NCI-H2196 treated with DMSO at 0.1 percent for 48 hours (cell line): ENCODE data around the gene MB21D2.
A peak's percentile ranks its signal among the peaks of the same experiment; 100 is the strongest.

Experiments used
- DNase-seq: peaks from one replicate; lab custom pipeline; 2025; ENCODE audit not compliant: unreplicated experiment; lab: John Stamatoyannopoulos, UW

Gene MB21D2

DNA sequence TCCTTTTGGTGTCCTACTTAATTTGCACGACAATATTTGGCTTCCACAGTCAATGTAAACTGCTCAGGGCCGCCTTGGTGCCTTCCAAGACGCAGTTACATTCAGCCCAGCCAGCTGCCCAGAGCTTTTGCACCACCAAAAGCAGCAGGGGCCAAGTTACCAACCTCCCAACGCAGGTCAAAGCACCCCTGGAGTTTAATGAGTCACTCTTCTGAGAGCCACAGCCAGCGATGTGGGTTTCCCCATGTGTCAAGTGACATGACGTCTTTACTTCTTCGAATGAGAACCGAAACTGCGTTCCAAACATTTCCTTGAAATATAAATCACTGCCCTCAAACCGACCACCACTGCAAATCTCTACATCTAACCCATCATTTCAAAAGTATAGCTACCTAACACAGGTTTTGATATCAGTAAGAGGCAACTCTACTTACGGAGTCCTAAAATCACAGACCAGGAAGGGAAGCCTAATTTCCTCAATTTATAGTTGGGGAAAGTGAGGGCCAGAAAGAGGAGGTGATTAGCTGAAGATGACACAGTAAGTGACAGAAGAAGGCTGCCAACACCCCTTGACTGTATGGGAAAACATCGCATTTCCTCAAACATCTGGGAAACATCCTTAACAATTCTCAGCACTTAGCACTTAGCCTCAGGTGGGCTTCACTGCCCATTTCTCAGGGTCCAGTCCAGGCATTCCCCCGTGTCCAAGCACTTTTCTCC is 24.5 kb downstream of the MB21D2 start:
- DNase-seq: no peak

DNA sequence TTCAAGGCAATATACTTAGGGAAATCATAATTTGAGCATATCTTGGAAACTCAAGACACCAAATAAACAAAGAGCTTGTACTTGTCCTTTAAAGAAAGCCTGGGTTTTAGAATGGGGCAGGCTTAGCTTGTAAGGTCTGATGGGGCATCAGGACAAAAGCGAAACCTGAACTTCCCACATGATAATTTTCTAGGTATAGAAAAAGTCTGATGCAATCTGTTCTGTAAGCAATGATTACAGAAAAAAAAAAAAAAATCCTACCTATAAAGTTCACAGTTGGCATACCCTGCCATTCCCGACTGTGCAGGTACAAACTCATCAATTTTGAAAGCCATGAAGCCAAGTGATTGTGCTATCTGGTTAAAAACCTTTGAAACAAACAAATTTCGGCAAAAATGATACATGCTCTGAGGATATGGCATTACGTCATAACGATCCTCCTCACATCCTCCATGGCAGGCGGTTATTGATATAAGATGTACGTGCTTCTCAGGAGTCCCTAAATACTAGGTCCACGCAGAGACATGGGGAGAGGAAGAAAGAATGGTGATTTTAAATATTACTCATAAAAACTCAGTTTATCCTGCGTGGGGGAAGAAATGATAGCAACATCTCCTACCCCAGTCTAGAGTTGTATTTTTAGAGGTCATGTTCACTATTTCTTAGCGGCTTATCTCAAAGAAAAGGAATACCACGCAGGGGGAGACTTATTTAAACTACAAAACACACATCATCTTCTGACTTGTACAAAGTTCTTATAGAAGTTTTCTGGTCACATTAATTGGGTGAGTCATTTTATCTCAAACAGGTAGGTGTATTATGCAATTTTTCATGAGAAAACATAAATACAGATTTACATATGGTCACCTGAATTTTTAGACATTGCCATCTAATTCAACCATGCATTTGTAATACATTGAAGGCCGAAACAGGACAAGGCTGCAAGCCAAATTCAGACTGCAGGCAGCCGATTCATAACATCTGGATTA is 27.0 kb downstream of the MB21D2 start:
- no peak for DNase-seq

DNA sequence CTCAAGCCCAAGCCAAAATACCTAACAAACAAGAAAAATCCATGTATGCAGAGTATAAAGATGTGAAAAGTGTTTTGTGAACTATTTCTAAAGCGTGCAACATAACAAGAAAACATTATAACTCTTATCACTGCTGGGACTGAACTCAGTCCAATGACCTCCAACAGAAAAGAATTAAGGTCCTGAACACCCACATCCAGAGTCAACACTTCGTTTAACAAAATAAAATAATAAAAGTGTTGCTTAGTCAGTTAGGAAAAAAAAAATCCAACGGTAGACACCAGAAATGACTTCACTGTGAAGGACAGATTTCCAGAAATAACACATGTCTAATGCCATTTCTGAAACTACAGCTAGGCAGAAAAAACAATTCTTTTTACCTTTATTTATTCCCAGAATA is 28.0 kb downstream of the MB21D2 start:
- no peak for DNase-seq

DNA sequence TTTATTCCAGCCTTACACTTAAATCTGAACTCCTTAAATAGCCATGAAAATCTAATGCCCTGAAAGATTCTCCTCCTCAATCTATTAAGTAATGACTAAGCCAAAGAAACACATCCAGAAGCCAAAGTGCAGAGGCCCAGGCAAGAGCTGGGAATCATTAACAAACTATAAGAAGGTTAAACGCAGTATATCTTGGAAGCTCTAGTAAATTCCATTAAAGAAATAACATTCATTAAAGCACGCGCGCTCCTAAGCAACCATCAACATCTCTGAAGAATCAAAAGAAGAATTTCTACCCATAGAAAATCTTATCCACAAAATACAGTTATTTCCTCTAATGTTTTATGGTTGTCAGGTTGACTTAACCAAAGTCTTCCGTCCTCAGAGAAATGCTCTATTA is 29.5 kb downstream of the MB21D2 start:
- no peak for DNase-seq

DNA sequence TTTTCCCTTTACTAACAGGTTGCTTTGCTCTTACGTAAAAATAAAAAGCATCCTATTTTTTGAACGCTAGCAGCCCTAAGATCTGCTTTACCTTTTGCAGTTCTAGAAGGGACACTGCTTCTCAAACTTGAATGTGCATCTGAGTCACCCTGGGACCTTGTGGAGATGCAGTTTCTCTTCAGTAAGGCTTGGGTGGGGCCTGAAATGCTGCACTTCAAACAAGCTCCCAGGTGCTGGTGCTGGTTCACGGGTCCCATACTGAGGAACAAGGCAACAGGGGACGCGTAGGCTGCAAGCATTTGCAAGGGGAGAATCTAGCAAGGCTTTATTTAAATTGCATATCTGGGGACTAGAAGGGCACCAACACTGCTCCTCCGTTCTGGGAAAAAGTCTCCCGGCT is 30.0 kb downstream of the MB21D2 start:
- no peak for DNase-seq

DNA sequence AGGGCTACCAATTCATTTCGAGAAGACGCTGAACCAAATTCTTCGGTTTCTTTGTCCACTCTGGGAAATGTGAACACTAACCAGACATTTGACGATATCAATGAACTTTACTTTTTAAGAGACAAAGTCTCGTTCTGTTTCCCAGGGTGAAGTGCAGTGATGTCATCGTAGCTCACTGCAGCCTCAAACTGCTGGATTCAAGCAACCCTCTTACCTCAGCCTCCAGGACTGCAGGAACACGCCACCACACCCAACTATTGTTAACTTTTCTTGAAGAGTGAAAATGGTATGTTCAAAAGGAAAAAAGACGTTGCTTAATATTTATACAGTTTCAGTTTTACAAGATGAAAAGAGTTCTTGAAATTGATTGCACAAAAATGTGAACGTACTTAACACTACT is 30.6 kb downstream of the MB21D2 start:
- DNase-seq: no peak

DNA sequence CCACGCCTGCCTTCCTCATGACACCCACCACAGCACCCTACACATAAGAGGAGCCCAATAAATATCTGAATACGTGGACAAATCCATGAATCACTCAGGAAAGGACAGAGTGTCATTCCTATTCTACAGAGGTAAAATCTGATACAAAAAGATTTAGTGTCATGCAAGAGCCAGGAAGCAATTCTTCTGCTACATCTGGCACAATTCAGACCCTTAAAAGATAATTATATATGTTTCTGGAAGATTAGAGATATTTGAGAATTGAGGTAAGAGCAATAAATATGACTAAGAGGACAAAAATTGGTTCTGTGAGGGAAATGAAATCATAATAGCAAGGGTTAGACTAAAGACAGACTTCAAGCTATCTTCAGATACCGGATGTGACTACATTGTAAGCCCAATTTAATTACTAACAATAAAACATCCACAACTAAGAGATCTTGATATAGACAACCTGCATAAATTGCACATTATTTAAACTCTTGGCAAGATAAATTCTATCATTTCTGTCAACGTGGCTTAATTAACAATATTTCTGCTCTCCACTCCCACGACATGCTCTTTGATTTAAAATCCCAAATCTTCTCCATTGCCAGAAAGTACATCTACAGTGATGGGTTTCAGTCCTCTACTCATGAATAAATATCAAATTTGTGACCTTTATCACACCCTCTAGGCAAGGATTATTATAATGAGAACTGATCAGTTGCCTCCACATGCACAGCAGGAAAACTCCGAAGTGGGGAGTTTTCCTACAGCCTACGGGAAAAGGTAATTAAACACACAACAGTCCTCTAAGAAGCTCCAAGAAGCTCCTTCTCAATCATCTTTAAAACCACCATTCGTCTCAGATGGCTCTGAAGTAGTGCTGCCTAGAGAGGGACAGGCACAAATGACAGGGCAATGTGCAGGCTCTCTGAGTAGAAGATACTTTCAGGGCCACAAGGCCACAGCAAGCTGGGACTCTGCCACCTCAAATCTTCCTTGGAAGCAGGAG is 32.6 kb downstream of the MB21D2 start:
- no peak for DNase-seq

DNA sequence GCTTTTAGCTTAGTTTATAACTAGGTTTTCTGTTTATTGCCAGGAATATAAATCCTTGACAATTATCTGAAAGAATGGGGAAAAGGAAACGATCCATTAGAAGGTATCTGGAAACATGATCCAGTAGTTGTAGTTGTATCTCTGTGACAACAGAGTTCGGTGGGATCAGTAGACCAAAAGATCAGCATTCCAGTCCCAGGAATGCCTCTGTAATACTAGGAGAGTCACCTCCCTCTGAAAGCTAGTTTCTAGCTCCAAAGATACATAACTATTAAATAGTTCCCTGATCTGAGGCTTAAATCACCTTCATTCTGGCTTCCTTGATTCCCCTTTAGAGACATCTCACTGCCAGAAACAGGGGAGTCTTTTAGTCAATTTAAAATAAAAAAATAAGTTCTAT is 34.1 kb downstream of the MB21D2 start:
- no peak for DNase-seq

DNA sequence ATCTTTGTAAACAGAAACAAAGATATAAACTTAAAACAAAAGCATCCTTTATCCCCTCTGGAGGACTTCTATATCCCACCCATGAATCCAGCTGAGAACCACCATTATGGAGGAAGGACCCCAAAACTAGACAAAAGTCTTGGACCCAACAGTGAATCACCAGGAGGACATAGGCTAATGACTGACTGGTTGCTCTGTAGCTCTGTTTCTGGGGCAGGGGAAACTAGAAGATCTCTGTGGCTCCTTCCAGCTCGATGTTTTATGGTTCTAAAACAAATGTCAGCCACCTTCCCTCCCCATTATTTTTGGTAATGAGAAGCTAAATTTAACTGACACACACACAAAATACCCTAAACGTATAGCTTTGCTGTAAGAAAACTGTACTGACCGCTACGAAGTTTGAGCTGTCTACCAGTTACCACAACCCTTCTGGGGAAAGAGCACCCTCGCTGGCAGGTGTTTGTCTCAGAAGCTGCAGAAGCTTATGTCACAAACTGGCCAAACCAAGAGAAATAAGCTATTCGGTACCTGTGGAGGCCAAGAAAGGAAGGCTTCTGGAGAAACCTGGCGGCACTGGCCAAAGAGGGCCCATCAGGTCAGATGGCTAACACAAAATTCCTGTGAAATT is 36.4 kb downstream of the MB21D2 start:
- DNase-seq: no peak

DNA sequence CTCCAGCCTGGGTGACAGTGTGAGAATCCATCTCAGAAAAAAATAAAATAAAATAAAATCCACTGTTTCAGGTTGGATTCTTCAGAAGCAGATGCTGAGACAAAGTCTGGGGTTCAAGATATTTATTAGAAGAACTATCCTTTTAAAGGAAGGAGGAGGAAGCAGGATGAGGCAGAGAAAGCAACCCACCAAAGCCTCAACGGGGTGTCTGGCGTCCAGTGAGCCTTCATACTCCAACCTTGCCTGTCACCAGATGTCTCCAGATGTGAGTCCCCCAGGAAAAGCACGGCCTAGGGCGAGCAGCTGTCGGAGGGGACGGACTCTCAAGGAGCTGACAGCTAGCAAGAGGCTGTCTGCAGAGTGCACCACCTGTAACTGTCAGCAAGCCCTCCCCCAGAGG is 37.3 kb downstream of the MB21D2 start:
- DNase-seq: no peak

DNA sequence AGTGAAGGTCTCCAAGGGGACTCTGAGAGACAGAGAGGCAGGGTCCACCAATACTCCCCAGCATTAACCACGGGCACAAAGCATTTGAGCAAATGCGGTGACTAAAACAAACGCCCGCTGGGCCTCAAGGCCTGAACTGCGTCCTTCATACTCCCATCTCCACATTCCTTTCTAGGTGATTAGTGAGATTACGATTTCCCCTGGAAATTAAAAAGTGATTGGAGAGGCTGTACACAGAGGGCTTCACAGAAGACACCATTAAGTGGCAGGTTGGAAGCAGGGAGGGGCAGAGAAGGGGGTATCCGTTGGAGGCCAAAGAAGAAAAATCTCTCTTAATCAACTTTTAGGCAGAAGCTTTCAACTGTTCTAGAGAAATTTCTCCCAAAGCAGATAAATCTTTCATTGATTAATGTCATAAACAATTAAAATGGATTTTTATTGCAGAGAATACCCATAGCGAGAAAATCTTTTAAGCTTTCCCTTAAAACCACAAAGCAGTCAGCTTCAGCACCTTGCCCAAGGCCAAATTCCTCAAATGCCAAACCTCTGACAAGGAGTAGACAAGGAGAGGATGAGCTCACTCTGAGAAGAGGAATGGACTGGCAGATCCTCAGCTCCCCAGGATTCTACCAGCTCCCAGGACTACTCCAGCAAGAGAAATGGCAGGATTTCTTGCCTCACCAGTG is 38.2 kb downstream of the MB21D2 start:
- DNase-seq: peak; percentile 21

DNA sequence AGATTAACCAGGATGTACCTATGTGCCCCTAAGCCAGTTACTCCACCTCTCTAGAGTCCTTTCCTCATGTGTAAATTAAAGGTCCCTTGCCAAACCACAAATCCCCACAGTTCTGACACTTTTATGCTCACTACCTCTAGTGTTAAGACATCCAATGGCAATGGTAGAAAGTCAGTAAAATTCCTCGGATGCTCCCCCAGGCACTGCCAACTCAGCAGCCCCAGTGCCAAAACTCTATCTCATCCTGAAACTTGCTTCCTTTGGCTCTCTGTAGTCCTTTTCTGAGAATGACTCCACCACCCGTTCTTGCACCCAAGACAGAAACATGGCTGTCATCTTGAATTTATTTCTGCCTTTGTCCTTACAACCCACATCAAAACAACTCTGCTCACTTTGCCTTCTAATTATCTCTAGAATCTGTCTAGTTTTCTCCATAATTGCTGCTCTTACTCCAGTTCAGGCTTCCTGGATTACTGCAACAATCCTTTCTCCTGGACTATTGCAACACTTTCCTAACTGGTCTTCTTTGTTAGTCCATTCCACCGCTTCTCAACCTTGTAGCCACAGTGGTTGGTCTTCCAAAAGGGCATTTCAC is 41.6 kb downstream of the MB21D2 start:
- no peak for DNase-seq

DNA sequence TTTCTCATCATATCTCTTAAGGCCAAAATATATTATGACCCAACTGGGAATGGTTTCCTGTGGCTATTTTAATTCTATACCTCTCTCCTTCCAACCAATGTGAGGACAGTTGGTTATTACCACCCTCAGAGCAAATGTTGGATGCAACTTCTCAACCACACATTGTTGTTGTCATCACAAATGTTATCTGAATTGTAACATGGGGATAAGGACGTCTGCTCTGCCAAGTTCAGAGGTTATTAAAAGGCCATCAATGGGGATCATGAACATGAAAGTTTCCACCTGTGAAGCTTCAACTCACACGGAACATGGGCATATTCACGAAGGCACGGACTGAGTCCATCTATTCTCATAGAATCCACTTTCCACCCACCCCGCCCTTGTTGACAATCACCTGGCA is 46.8 kb downstream of the MB21D2 start:
- no peak for DNase-seq

DNA sequence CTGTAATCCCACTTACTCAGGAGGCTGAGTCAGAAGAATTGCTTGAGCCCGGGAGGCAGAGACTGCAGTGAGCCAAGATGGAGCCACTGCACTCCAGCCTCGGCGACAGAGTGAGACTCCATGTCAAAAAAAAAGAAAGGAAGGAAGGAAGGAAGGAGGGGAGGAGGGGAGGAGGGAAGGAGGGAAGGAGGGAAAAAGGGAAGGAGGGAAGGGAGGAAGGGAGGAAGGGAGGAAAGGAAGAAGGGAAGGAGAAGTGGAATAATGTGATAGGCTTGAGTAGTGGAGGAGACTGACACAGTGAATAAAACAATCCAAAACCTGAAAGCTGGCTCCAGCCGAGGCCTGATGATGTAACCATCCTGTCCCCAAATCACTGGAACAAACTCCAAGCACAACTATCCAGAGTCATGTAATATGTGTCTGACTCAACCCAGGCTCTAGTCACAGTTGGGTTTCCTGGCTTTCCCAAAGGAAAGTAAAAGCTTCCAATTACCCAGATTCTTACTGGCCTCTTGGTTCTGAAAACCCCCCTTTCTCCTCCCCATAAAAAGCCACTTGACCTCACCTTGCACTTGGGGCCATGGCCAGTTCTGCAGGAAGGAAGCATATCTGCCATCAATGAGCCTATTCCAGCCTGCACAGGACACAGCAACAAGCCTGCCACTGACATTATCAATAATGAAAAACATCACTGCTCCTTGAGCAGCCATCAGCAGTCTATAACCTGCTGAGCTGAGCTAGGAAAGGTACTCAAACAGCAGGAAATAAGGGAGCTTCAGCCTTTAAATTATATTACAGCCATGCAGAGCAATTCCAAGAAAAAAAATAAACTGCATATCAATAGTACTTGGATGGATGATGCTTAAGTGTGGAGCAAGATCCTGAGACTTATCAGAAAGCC is 48.3 kb downstream of the MB21D2 start:
- no peak for DNase-seq

DNA sequence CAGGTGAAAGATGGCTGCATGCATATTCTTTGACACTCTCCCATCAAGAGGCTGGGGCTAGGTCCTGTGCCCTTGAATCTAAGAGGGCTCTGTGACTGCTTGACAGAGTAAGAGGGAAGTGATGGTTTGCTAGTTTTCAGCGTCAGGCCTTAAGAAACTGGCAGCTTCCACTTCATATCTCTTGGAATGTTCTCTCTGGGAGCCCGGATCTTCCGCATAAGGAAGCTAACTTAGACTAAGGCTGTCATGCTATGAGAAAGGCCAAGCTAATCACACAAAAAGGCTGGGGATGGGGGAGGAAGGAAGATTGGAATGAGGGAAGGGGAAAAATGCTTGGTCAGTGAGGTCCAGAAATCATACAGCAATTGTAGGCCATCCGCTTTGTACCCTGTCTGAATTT is 50.0 kb downstream of the MB21D2 start:
- no peak for DNase-seq

DNA sequence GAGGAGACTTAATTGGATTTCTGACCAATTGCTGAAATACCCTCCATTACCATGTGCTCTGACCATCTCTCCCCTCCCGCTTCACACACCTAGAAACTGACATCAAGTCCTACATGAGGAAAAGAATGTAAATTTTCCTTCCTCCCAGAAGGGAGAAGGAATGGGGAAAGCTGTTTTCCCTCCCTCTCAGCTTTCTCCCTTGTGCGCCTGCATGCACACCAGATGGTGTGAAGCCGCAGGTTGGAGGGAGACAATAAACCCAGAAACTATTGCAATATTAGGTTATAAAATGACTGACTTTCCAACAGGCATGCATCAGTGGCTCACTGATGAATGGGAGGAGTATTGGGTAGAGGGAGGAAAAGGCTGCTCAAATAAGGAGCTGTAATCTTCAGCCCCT is 50.9 kb downstream of the MB21D2 start:
- DNase-seq: no peak

DNA sequence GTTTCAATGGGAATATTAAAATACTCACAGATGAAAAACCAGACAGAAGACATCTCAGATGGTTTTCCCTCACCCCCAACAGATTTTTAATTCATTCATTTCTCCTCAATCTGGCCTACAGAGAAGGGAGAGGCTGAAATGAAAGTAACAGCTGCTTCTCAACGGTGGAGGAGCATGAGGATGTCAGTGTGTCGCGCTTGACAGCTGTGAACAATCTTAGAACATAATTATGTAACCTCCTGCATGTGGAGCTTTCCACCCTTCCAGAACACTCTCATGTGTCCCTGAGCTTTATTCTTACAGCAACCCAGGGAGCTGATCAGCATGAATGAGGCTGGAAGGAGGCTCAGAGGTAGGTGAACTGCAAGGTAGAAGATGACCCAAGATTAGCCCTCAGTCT is 52.7 kb downstream of the MB21D2 start:
- DNase-seq: no peak

DNA sequence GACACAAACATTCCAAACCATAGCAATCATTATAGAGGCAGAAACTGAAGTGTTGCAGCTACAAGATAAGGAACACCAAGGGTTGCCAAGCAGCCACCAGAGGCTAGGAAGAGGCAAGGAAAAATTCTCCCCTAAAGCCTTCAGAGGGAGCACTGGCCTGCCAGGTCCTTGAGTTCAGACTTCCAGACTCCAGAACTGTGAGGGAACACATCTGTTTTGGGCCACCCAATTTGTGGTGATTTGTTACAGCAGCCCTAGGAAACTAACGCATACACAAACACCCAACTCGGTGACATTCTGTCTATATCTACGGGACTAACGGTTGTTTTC is 54.6 kb downstream of the MB21D2 start:
- DNase-seq: no peak
